GM21381 (cell line): ENCODE data around the gene SRSF12.

Source experiments
- ATAC-seq: cut with Tn5 transposase; IDR thresholded peaks from one replicate; pipeline ENCODE4 v1.9.1; 2021; ENCODE audit warnings: mild to moderate bottlenecking, moderate library complexity; ENCODE audit not compliant: unreplicated experiment

The SRSF12 gene

GRCh38 chr6:89117211-89118108 is at the start of gene SRSF12:
TSS of gene SRSF12 (minus strand) at chr6:89118071. CDS start at chr6:89117887, 184 bp downstream.
- peak; percentile 64 for ATAC-seq

GRCh38 chr6:89162047-89162371 is 44.1 kb upstream of the SRSF12 start:
- ATAC-seq = no peak

- no peak for ATAC-seq
Observed at GRCh38 chr6:89161326-89162046, 43.6 kb upstream of the SRSF12 start.

GRCh38 chr6:89160331-89161092 is 42.6 kb upstream of the SRSF12 start:
- ATAC-seq = no peak

GRCh38 chr6:89154131-89154530 is 36.3 kb upstream of the SRSF12 start:
- no peak for ATAC-seq

- ATAC-seq = no peak
Observed at GRCh38 chr6:89148016-89148750, 30.3 kb upstream of the SRSF12 start.

GRCh38 chr6:89146718-89147700 is 29.1 kb upstream of the SRSF12 start:
- ATAC-seq = no peak

GRCh38 chr6:89145956-89146717 is 28.3 kb upstream of the SRSF12 start, which contains the start of gene PM20D2:
TSS of gene PM20D2 (plus strand) at chr6:89146055. CDS start at chr6:89146145, 90 bp downstream.
- ATAC-seq = peak; percentile 66

- peak; percentile 50 for ATAC-seq
Observed at GRCh38 chr6:89145091-89145955, 27.5 kb upstream of the SRSF12 start.

GRCh38 chr6:89144354-89144906 is 26.6 kb upstream of the SRSF12 start:
- peak; percentile 32 for ATAC-seq

GRCh38 chr6:89140347-89141156 is 22.7 kb upstream of the SRSF12 start:
- no peak for ATAC-seq

GRCh38 chr6:89139509-89140346 is 21.9 kb upstream of the SRSF12 start:
- no peak for ATAC-seq

- ATAC-seq = no peak
Observed at GRCh38 chr6:89138173-89138572, 20.3 kb upstream of the SRSF12 start.

GRCh38 chr6:89134723-89135122 is 16.9 kb upstream of the SRSF12 start:
- no peak for ATAC-seq

- no peak for ATAC-seq
Observed at GRCh38 chr6:89133981-89134380, 16.1 kb upstream of the SRSF12 start.

- no peak for ATAC-seq
Observed at GRCh38 chr6:89132057-89132456, 14.2 kb upstream of the SRSF12 start.
